ENCODE results near the gene FBXW8. TPM values are rescaled to one million over a fixed set of nuclear protein-coding genes. Genes with fewer than 3 reads are reported as not detected.

Gene FBXW8
- total and polyA plus RNA-seq, 2 donors (not counting 1 experiment from before 2014, with no cell fraction given) = 12.1 to 23.5 TPM

- no peak overlapping the region for H2AFZ ChIP-seq (ENCODE audit: insufficient read depth, low read depth, low read length, poor library complexity, severe bottlenecking)
Observed at GRCh38 chr12:117072106-117072505, 161.4 kb downstream of the FBXW8 start.

More at GRCh38 chr12:117072106-117072505, 161.4 kb downstream of the FBXW8 start:
- Mint-ChIP-seq H3K27ac (no peak overlapping the region), H3K9me3 (ENCODE audit: insufficient read depth) (no peaks in the 10 kb centered on the region), H3K27me3 (no peaks in the 10 kb centered on the region), H3K4me3 (no peak overlapping the region), H3K4me1 (peaks cover 1% of the 10 kb centered on the region)
- ChIA-PET CTCF (no interaction called here), POLR2A (interaction anchor here (0.5 kb wide), 1 partner anchor 35 kb away, joined by 5 read pairs; no protein-coding TSS in a partner anchor)
- Histone ChIP-seq H3K27ac (ENCODE audit: low read length in 2 of 2) (no peak overlapping the region), H3K9me3 (ENCODE audit: control extremely low read depth in 1 of 3, control insufficient read depth in 2 of 3, insufficient read depth in 1 of 3, low read length in 2 of 3) (no peaks in the 10 kb centered on the region), H3K36me3 (replicated peaks in 1 of 2; ENCODE audit: control extremely low read depth in 1 of 2, control insufficient read depth in 1 of 2, extremely low read depth in 1 of 2, insufficient read depth in 2 of 2, low read length in 1 of 2) (no peaks in the 10 kb centered on the region), H3K4me2 (replicated peaks; ENCODE audit: low read depth, low read length, poor library complexity, severe bottlenecking) (no peak overlapping the region), H4K20me1 (ENCODE audit: control insufficient read depth, insufficient read depth, low read length, poor library complexity, severe bottlenecking) (no peaks in the 10 kb centered on the region), H3K79me2 (ENCODE audit: control insufficient read depth, insufficient read depth, low read length) (no peaks in the 10 kb centered on the region), H3K27me3 (replicated peaks in 1 of 4; ENCODE audit: control extremely low read depth in 1 of 4, control insufficient read depth in 3 of 4, insufficient read depth in 4 of 4, low read length in 3 of 4) (no peaks in the 10 kb centered on the region), H3K4me1 (ENCODE audit: control insufficient read depth in 2 of 2, insufficient read depth in 2 of 2, low read length in 2 of 2) (peaks cover 0 to 8% of the 10 kb centered on the region in 2 donors), H3K9ac (ENCODE audit: low read length) (no peak overlapping the region), H3K4me3 (ENCODE audit: control extremely low read depth in 1 of 5, extremely low read depth in 1 of 5, insufficient read depth in 1 of 5, low read depth in 2 of 5, low read length in 4 of 5) (no peak overlapping the region)
- TF ChIP-seq CTCF (IDR thresholded peaks at IDR 0.05) (no peak), EZH2 (IDR thresholded peaks at IDR 0.05; ENCODE audit: borderline replicate concordance, insufficient read depth, low read depth, low read length, poor library complexity, severe bottlenecking) (no peak)
- intact Hi-C loops (cut with micrococcal nuclease) = no loop called here
- WGBS (ENCODE audit: insufficient coverage) = 91% methylated on average over 5 of the region's 5 CpGs
- ATAC-seq (ENCODE audit: low read depth) (no peak), DNase-seq (no peak)
